ENCODE data around the gene CMTM1.

The CMTM1 gene

GRCh38 chr16:66616592-66616991, 50.4 kb downstream of the CMTM1 start:
- H3K4me3 ChIP-seq (ENCODE audit: low read depth, low read length): no peak overlapping the region
- TF ChIP-seq CTCF (IDR thresholded peaks at IDR 0.05; ENCODE audit: borderline replicate concordance, insufficient read depth, low read depth, low read length): no peak

DNA sequence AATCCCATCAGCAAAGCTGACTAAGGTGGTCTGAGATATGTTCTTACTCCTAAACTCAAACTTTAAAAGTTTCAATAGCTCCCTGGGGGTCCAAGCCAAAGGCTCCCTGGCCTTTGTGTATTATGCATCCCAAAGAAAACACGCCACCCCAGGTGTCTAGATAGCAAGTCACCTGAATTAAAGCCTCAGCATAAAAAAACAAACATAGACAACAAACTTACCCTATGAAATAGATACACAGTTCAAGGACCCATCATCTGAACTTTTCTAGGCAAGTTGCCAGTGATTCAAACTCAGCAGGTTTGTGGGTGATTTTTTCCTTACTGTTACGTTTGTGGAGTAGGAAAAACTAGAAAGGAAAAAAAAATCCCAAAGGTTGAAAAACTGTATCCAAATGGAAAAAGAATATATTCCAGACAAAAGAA, 50.8 kb downstream of the CMTM1 start:
- TF ChIP-seq CTCF (IDR thresholded peaks at IDR 0.05; ENCODE audit: borderline replicate concordance, insufficient read depth, low read depth, low read length): no peak
- H3K4me3 ChIP-seq (ENCODE audit: low read depth, low read length): no peak overlapping the region

GRCh38 chr16:66617728-66618127, 51.5 kb downstream of the CMTM1 start:
- no peak for TF ChIP-seq CTCF (IDR thresholded peaks at IDR 0.05; ENCODE audit: borderline replicate concordance, insufficient read depth, low read depth, low read length)
- H3K4me3 ChIP-seq (ENCODE audit: low read depth, low read length): no peak overlapping the region

DNA sequence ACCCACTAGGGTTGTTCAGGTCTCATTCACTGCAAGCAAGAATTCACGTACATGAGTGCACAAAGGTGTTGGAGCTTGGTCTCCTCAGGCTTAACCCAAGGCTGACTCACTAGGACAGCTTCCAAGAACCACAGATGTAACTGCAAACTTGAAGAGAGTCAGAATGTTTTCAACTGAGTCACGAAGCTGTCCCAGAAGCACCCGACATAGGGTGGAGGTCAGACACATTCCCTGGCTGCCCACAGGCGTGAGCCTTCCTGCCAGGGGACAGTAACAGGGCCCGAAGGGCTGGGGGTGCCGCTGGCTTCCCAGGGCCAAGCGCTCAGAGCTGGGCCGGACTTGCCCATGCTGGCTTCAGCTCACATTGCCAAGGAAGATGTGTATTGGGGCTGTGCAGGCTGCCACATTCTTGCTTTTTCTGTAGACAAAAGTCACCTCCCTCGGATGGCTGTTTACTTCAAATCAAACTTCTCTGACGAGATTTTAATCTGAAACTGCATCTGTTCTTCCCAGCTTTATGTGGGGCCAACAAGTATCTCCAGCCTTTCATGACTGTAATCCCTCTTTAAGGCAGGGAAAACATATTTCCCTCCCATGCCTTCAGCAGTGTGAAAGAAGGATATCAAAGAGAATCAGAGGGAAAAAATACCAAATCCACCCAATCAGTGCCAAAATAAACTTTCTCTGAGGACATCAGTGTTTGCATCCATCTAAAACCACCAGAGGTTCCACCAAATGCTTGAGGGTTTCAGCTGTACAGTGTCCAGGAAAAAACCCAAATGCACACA, 52.5 kb downstream of the CMTM1 start:
- H3K4me3 ChIP-seq (ENCODE audit: low read depth, low read length): no peak overlapping the region
- TF ChIP-seq CTCF (IDR thresholded peaks at IDR 0.05; ENCODE audit: borderline replicate concordance, insufficient read depth, low read depth, low read length): no peak

- no peak overlapping the region for H3K4me3 ChIP-seq (ENCODE audit: low read depth, low read length)
- no peak for TF ChIP-seq CTCF (IDR thresholded peaks at IDR 0.05; ENCODE audit: borderline replicate concordance, insufficient read depth, low read depth, low read length)
Observed at GRCh38 chr16:66619534-66620428, 53.5 kb downstream of the CMTM1 start.

DNA sequence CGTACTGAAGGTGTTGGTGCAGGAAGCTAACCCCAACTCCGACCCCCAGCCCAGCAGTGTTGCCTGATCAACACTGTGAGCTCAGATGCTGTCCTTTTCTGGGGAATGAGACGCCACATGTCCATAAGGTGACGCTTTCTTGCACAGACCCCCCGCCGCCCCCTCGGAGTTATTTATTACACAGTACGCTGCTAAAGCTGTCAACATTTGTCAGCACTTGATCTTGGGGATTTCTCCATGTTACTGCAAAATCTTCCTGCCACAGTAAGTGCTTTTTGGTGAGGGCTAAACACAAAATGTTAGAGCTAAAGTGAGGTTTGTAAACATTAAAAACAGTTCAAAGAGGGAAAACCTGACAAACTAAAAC, 54.2 kb downstream of the CMTM1 start:
- TF ChIP-seq CTCF (IDR thresholded peaks at IDR 0.05; ENCODE audit: borderline replicate concordance, insufficient read depth, low read depth, low read length): no peak
- no peak overlapping the region for H3K4me3 ChIP-seq (ENCODE audit: low read depth, low read length)

Measured in GM12875 (cell line).